Activated naive CD8-positive, alpha-beta T cell treated with anti-CD3 and anti-CD28 coated beads, Interleukin-2, amount 10 ng/mL, durations not matched to agents 7 days and 5 days (primary cell): ENCODE measurements around the gene C11orf52. TPM values are rescaled to one million over a fixed set of nuclear protein-coding genes. Genes with fewer than 3 reads are reported as not detected.

Experiments
- ATAC-seq: fragments of 150-1000 bp; cut with Tn5 transposase; one replicate; pipeline ENCODE4 v1.10.0; 2021; ENCODE audit warnings: low read depth, moderate library complexity
- POLR2A ChIA-PET: fragments of 350-600 bp; sonication (Branson Sonifier 250); formaldehyde crosslinking; loops from one replicate; lab custom pipeline; 2021; ENCODE audit warnings: antibody characterized with exemption; lab: Charles Lee
- DNase-seq: peaks from one replicate; pipeline ENCODE4 v3.0.0; 2021
- H3K27ac Mint-ChIP-seq: one replicate; pipeline ENCODE4 v1.8.0; 2022; ENCODE audit warnings: mild to moderate bottlenecking, mixed read lengths
- H3K27me3 Mint-ChIP-seq: one replicate; pipeline ENCODE4 v1.8.0; 2022; ENCODE audit warnings: mild to moderate bottlenecking, moderate library complexity, mixed read lengths
- H3K36me3 Mint-ChIP-seq: one replicate; pipeline ENCODE4 v1.8.0; 2021; ENCODE audit warnings: mild to moderate bottlenecking, mixed read lengths
- H3K4me1 Mint-ChIP-seq: one replicate; pipeline ENCODE4 v1.8.0; 2021; ENCODE audit warnings: mixed read lengths
- H3K4me3 Mint-ChIP-seq: one replicate; pipeline ENCODE4 v1.8.0; 2022; ENCODE audit warnings: mild to moderate bottlenecking, moderate library complexity, mixed read lengths
- H3K9me3 Mint-ChIP-seq: one replicate; pipeline ENCODE4 v1.8.0; 2021; ENCODE audit warnings: mixed read lengths
- total RNA-seq, 2 experiments: library from RNA; stranded (reverse); gene quantifications; one replicate each; pipeline ENCODE4 v1.2.3, GENCODE V29; 2021

The C11orf52 gene
- total RNA-seq, 2 experiments from 2014 or later: not detected

DNA sequence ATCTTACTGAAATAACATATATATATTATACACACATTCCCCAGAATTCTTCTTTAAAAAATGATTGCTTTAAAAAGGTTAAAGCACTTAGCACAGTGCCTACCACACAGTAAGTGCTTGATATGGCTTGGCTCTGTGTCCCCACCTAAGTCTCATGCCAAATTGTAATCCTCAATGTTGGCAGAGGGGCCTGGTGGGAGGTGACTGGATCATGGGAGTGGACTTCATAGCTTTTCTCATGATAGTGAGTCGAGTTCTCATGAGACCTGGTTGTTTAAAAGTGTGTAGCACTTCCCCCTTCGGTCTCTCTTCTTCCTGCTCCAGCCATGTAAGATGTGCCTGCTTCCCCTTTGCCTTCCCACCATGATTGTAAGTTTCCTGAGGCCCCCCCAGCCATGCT is 13.3 kb upstream of the C11orf52 start:
- POLR2A ChIA-PET: no interaction called here
- ATAC-seq: no peak
- Mint-ChIP-seq H3K36me3 (peaks cover 3% of the 10 kb centered on the region), H3K9me3 (no peaks in the 10 kb centered on the region), H3K27ac (no peak overlapping the region), H3K4me1 (no peaks in the 10 kb centered on the region), H3K27me3 (peaks cover 8% of the 10 kb centered on the region), H3K4me3 (no peak overlapping the region)
- DNase-seq: no peak

DNA sequence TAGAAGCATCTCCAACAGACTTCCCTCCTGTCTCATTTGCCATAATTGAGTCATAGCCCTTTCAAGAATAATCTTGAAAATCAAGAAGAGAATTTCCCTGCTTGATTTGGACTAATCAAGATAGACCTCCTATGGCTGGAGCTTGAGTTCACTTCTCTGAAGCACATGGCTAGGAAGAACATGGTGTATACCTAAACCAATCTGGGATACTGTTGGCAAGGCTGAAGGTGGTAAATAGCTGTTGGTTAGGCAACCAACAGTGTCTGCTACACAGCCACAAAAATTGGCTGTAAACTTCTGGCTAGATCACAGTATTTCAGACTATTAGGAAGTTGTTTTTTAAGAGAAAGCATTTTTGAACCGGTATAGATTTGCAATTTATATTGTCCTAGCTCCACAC is 12.0 kb upstream of the C11orf52 start:
- POLR2A ChIA-PET: no interaction called here
- no peak for ATAC-seq

DNA sequence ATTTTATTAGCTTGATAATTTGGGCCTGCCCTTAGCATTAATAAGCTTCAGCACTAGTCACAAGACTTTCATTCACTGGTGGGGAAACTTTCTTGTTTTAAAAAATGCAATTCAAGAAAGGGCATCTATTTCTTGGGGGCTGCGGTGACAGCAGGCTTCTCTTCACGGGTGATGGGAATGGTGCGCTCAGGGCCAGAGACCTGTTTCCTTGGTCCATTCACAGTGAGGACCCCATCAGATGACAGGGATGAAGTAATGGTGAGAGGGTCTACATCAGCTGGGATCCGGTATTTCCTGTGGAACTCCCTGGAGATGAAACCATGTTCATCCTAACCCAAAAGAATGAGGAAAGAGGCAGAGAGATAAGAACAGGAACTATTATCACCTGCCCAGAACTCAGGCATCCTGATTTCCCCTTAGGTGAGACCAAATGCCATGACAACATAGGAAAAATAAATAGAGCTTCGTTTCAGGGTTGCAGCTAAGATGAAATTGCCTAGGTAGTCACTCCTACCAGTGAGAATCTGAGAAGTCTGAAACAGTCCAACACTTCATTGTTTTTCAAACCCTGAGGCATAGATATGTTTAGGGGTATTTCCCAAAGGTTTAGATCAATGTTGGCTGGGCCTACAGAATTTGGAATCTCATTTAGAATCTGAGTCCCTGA is 9.9 kb upstream of the C11orf52 start:
- peaks cover 37% of the 10 kb centered on the region for H3K27me3 Mint-ChIP-seq
- peaks cover 3% of the 10 kb centered on the region for H3K36me3 Mint-ChIP-seq
- H3K4me1 Mint-ChIP-seq: no peaks in the 10 kb centered on the region
- ATAC-seq (no peak), DNase-seq (no peak)
- H3K4me3 Mint-ChIP-seq: no peak overlapping the region
- POLR2A ChIA-PET: interaction anchor here (0.6 kb wide), 1 partner anchor 193 kb away, joined by 7 read pairs; no protein-coding TSS in a partner anchor
- H3K9me3 Mint-ChIP-seq: no peaks in the 10 kb centered on the region
- H3K27ac Mint-ChIP-seq: no peak overlapping the region

More for the DNA sequence above, 12.0 kb upstream of the C11orf52 start:
- Mint-ChIP-seq H3K27me3 (peaks cover 21% of the 10 kb centered on the region), H3K4me3 (no peak overlapping the region), H3K36me3 (peaks cover 3% of the 10 kb centered on the region), H3K9me3 (no peaks in the 10 kb centered on the region), H3K4me1 (no peaks in the 10 kb centered on the region), H3K27ac (no peak overlapping the region)
- DNase-seq: no peak

DNA sequence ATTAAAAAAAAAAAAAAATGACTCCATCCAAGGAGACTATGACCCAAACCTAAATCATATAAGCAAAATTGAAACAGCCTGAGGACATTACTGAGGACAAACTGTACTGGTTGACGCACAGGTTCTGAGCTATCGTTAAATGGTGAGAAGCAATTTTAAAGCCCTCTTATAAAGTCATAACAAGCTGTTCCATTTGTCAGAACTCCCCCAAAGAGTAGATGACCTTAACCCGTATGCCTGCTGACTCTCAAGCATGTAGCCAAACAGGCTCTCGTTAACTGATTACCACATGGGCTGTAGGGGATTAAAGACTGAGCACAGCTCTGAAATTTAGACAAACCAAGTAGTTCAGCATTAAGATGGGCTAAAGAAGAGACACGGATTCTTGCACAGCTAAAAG is 9.3 kb upstream of the C11orf52 start:
- Mint-ChIP-seq H3K27ac (no peak overlapping the region), H3K36me3 (peaks cover 3% of the 10 kb centered on the region), H3K9me3 (no peaks in the 10 kb centered on the region), H3K4me3 (no peak overlapping the region), H3K27me3 (peaks cover 42% of the 10 kb centered on the region), H3K4me1 (no peaks in the 10 kb centered on the region)
- ATAC-seq (no peak), DNase-seq (no peak)
- POLR2A ChIA-PET: interaction anchor here (0.6 kb wide), 1 partner anchor 194 kb away, joined by 7 read pairs; no protein-coding TSS in a partner anchor

- no peak overlapping the region for H3K4me3 Mint-ChIP-seq
- H3K36me3 Mint-ChIP-seq: no peaks in the 10 kb centered on the region
- H3K4me1 Mint-ChIP-seq: no peaks in the 10 kb centered on the region
- no peak overlapping the region for H3K27ac Mint-ChIP-seq
- DNase-seq: no peak
- POLR2A ChIA-PET: no interaction called here
- no peaks in the 10 kb centered on the region for H3K9me3 Mint-ChIP-seq
- peaks cover 54% of the 10 kb centered on the region for H3K27me3 Mint-ChIP-seq
- no peak for ATAC-seq
These were observed 7.8 kb upstream of the C11orf52 start for GRCh38 chr11:111910676-111911562.

GRCh38 chr11:111911563-111912401 is 6.9 kb upstream of the C11orf52 start, which contains the start of gene CRYAB:
Gene CRYAB (minus strand): TSS chr11:111911770. CDS start chr11:111911724, 46 bp downstream.
- Mint-ChIP-seq H3K27ac (no peak within 1 kb of the TSS), H3K36me3 (no peaks in the 10 kb centered on the region), H3K9me3 (no peaks in the 10 kb centered on the region), H3K27me3 (peaks cover 54% of the 10 kb centered on the region), H3K4me3 (no peak within 1 kb of the TSS), H3K4me1 (no peaks in the 10 kb centered on the region)
- DNase-seq (no peak), ATAC-seq (no peak)
- POLR2A ChIA-PET: no interaction called here

DNA sequence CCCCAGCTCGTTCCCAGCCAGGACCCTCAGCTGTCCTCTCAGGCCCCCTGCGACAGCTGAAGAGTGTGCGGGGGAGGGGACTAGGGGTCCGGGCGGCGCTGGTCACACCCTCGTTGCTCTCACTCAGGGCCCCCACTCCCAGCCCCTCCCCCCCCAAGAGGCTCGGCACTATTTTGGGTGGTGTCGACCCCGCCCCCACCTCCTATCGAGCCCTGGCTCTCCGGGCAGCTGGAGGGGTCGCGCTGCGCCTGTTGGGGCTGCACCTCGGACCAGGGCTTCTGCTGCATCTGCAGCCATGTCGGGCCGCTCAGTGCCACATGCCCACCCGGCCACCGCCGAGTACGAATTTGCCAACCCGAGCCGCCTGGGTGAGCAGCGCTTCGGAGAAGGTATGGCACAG is 6.2 kb upstream of the C11orf52 start, which contains the start of gene HSPB2:
Gene HSPB2, plus strand, starts transcription at position 200 of the 400 bp plus-strand sequence. Its CDS starts 96 bp downstream, at position 296.
- H3K4me3 Mint-ChIP-seq: no peak within 1 kb of the TSS
- no peaks in the 10 kb centered on the region for H3K4me1 Mint-ChIP-seq
- ATAC-seq (no peak), DNase-seq (no peak)
- no peak within 1 kb of the TSS for H3K27ac Mint-ChIP-seq
- no peaks in the 10 kb centered on the region for H3K36me3 Mint-ChIP-seq
- H3K9me3 Mint-ChIP-seq: no peaks in the 10 kb centered on the region
- POLR2A ChIA-PET: no interaction called here
- peaks cover 54% of the 10 kb centered on the region for H3K27me3 Mint-ChIP-seq

- H3K27me3 Mint-ChIP-seq: peaks cover 51% of the 10 kb centered on the region
- ATAC-seq: no peak
These were observed 5.5 kb upstream of the C11orf52 start for GRCh38 chr11:111913031-111913861.

DNA sequence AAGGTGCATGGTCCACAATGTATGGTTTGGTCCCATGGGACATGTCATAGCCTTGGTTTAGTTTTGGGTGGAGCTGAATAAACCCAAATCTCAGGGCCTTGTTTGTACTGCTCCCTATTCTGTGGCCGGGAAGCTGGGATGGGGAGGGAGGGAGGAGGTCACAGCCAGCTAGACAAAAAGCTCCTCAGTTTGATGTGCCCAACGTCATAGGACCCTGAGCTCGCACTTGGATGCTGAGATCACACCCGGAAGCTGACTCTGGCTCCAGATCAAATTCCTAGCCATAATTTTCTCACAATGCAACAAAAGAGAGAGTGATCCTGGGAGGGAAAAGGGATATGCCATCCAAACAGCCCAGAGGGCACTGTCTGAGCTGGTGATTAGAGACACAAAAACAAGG is 4.7 kb upstream of the C11orf52 start:
- POLR2A ChIA-PET: interaction anchor here (0.6 to 1.1 kb wide), 2 partner anchors 13 to 103 kb away, joined by 3 read pairs; no protein-coding TSS in a partner anchor
- no peaks in the 10 kb centered on the region for H3K36me3 Mint-ChIP-seq
- H3K4me3 Mint-ChIP-seq: no peak overlapping the region
- DNase-seq: no peak
- no peak for ATAC-seq
- H3K27me3 Mint-ChIP-seq: peaks cover 50% of the 10 kb centered on the region
- H3K27ac Mint-ChIP-seq: no peak overlapping the region
- no peaks in the 10 kb centered on the region for H3K4me1 Mint-ChIP-seq
- H3K9me3 Mint-ChIP-seq: no peaks in the 10 kb centered on the region

More at GRCh38 chr11:111913031-111913861, 5.5 kb upstream of the C11orf52 start:
- no peak overlapping the region for H3K4me3 Mint-ChIP-seq
- no peaks in the 10 kb centered on the region for H3K36me3 Mint-ChIP-seq
- no peaks in the 10 kb centered on the region for H3K4me1 Mint-ChIP-seq
- no peak for DNase-seq
- H3K9me3 Mint-ChIP-seq: no peaks in the 10 kb centered on the region
- H3K27ac Mint-ChIP-seq: no peak overlapping the region
- POLR2A ChIA-PET: interaction anchor here (1.1 kb wide), 1 partner anchor 13 kb away, joined by 3 read pairs; no protein-coding TSS in a partner anchor

DNA sequence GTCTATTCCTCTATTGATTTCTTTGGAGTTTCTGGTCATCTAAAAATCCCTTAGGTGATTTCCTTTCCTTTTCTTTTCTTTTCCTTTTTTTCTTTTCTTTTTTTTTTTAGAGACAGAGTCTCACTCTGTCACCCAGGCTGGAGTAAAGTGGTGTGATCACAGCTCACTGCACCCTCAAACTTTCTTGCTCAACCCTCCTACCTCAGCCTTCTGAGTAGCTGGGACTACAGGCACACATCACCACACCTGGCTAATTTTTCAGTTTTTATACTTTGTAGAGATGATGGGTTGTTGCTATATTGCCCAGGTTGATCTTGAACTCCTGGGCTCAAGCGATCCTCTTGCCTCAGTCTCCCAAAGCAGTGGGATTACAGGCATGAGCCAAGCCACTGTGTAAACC is 1.9 kb upstream of the C11orf52 start:
- peaks cover 36% of the 10 kb centered on the region for H3K27me3 Mint-ChIP-seq

DNA sequence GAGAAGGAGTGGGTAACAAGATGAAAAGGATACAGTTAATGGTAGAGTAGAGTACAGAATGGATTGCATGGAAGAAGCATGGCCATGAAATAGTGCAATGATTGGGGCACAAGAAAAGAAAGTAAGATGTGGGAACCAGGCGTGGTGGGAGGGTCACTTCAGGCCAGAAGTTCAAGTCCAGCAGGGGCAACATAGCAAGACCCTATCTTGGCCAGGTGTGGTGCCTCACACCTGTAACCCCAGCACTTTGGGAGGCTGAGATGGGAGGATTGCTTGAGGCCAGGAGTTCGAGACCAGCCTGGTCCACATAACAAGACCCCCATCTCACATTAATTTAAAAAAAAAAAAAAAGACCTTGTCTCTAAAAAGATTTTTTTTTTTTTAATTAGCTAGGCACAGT is 1.4 kb upstream of the C11orf52 start:
- no peak for ATAC-seq
- H3K4me3 Mint-ChIP-seq: no peak overlapping the region
- no peaks in the 10 kb centered on the region for H3K9me3 Mint-ChIP-seq
- no peaks in the 10 kb centered on the region for H3K36me3 Mint-ChIP-seq
- DNase-seq: no peak
- no peaks in the 10 kb centered on the region for H3K4me1 Mint-ChIP-seq
- peaks cover 34% of the 10 kb centered on the region for H3K27me3 Mint-ChIP-seq
- H3K27ac Mint-ChIP-seq: no peak overlapping the region
- POLR2A ChIA-PET: interaction anchor here (0.7 to 1.2 kb wide), 3 partner anchors 9 to 19 kb away, joined by 3 to 4 read pairs (median 4); no protein-coding TSS in a partner anchor

More for the DNA sequence above, 1.9 kb upstream of the C11orf52 start:
- POLR2A ChIA-PET: no interaction called here
- Mint-ChIP-seq H3K27ac (no peak overlapping the region), H3K4me1 (no peaks in the 10 kb centered on the region), H3K36me3 (no peaks in the 10 kb centered on the region), H3K9me3 (no peaks in the 10 kb centered on the region), H3K4me3 (no peak overlapping the region)
- DNase-seq: no peak
- no peak for ATAC-seq

GRCh38 chr11:111917788-111918187 is 925 bp upstream of the C11orf52 start:
- Mint-ChIP-seq H3K27me3 (peaks cover 34% of the 10 kb centered on the region), H3K4me1 (no peaks in the 10 kb centered on the region), H3K36me3 (no peaks in the 10 kb centered on the region), H3K4me3 (no peak overlapping the region), H3K9me3 (no peaks in the 10 kb centered on the region), H3K27ac (no peak overlapping the region)
- DNase-seq (no peak), ATAC-seq (no peak)
- POLR2A ChIA-PET: interaction anchor here (0.7 to 1.2 kb wide), 3 partner anchors 8 to 19 kb away, joined by 3 to 4 read pairs (median 4); no protein-coding TSS in a partner anchor
